Measurements from ENCODE around the gene USF1. TPM values are rescaled to one million over a fixed set of nuclear protein-coding genes. Genes with fewer than 3 reads are reported as not detected.

The USF1 gene
- total RNA-seq, 1 donor from 2014 or later, result 158 TPM

DNA sequence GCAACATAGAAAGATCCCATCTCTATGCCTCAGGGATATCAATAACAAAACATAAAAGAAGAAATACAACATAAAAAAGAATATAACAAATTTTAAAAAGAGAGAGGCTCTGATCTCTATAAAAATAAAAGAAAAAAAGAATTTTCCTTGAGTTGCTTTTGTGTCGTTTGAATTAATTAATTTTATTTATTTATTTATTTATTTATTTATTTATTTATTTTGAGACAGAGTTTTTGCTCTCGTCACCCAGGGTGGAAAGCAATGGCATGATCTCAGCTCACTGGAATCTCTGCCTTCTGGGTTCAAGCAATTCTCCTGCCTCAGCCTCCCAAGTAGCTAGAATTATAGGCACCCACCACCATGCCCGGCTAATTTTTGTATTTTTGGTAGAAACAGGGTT, 33.4 kb downstream of the USF1 start:
- H3K4me3 Mint-ChIP-seq (ENCODE audit: unreplicated experiment), result no peak overlapping the region
- peaks cover 2% of the 10 kb centered on the region for H3K27me3 Mint-ChIP-seq (ENCODE audit: unreplicated experiment)
- DNase-seq, result no peak
- H3K9me3 Mint-ChIP-seq (ENCODE audit: unreplicated experiment), result no peaks in the 10 kb centered on the region
- no peak overlapping the region for H3K27ac Mint-ChIP-seq (ENCODE audit: unreplicated experiment)
- TF ChIP-seq, protein P1, sequence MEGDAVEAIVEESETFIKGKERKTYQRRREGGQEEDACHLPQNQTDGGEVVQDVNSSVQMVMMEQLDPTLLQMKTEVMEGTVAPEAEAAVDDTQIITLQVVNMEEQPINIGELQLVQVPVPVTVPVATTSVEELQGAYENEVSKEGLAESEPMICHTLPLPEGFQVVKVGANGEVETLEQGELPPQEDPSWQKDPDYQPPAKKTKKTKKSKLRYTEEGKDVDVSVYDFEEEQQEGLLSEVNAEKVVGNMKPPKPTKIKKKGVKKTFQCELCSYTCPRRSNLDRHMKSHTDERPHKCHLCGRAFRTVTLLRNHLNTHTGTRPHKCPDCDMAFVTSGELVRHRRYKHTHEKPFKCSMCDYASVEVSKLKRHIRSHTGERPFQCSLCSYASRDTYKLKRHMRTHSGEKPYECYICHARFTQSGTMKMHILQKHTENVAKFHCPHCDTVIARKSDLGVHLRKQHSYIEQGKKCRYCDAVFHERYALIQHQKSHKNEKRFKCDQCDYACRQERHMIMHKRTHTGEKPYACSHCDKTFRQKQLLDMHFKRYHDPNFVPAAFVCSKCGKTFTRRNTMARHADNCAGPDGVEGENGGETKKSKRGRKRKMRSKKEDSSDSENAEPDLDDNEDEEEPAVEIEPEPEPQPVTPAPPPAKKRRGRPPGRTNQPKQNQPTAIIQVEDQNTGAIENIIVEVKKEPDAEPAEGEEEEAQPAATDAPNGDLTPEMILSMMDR (IDR thresholded peaks at IDR 0.05; ENCODE audit: partially characterized antibody, unreplicated experiment), result no peak
- peaks cover 11% of the 10 kb centered on the region for H3K4me1 Mint-ChIP-seq (ENCODE audit: low read depth, unreplicated experiment)
- no peaks in the 10 kb centered on the region for H3K36me3 Mint-ChIP-seq (ENCODE audit: unreplicated experiment)

DNA sequence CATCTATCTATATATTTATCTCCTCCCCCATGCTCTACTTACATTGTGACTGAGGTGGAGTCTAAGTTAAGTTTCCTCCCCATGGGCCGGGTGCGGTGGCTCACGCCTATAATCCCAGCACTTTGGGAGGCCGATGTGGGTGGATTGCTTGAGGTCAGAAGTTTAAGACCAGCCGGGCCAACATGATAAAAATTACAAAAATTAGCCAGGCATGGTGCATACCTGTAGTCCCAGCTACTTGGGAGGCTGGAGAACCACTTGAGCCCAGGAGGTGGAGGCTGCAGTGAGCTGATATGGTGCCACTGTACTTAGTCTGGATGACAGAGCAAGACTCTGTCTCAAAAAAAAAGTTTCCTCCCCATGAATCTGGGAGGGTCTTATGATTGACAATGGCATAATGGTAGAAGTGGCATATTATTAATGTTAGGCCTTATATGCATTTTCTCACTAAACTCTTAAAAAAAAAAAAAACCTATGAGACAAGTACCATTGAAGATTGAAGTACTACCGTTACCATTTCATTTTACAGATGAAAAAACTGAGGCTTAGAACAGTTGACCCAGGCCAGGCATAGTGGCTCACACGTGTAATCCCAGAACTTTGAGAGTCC, 36.1 kb downstream of the USF1 start:
- Mint-ChIP-seq H3K4me1 (ENCODE audit: low read depth, unreplicated experiment) (peaks cover 9% of the 10 kb centered on the region), H3K27me3 (ENCODE audit: unreplicated experiment) (peaks cover 2% of the 10 kb centered on the region), H3K27ac (ENCODE audit: unreplicated experiment) (no peak overlapping the region), H3K4me3 (ENCODE audit: unreplicated experiment) (no peak overlapping the region), H3K36me3 (ENCODE audit: unreplicated experiment) (no peaks in the 10 kb centered on the region), H3K9me3 (ENCODE audit: unreplicated experiment) (no peaks in the 10 kb centered on the region)
- TF ChIP-seq, protein P1 (IDR thresholded peaks at IDR 0.05; ENCODE audit: partially characterized antibody, unreplicated experiment), result no peak
- no peak for DNase-seq

DNA sequence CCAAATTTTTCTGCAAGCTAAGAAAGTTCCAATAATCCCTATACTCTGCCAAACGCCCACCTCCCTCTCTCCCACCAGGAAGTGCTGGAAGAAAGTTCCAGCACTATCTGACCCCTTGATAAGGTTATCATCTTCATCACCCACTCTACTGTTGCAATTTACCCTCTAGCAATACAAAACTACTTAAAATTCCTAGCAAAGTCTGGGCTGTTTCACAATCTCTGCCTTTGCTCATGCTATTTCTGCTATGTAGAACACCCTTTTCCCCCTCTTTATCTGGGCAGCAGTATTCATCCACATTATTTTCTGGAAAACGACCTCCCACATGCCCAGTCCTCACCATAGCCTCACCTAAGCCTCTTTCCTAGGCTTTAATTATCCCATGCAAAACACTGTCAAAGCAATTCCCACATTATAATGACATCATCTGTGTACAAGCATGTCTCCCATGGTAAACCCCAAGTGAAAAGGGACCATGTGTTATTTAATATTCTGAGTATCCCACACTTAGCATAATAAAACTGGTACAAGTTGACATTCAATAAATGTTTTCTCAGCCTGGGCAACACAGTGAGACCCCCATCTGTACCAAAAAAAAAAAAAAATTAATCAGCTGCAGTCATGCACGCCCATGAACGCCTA, 36.8 kb downstream of the USF1 start:
- no peaks in the 10 kb centered on the region for H3K9me3 Mint-ChIP-seq (ENCODE audit: unreplicated experiment)
- no peak overlapping the region for H3K27ac Mint-ChIP-seq (ENCODE audit: unreplicated experiment)
- no peak for DNase-seq
- no peaks in the 10 kb centered on the region for H3K36me3 Mint-ChIP-seq (ENCODE audit: unreplicated experiment)
- TF ChIP-seq, protein P1 (IDR thresholded peaks at IDR 0.05; ENCODE audit: partially characterized antibody, unreplicated experiment), result no peak
- H3K4me3 Mint-ChIP-seq (ENCODE audit: unreplicated experiment), result no peak overlapping the region
- peaks cover 2% of the 10 kb centered on the region for H3K27me3 Mint-ChIP-seq (ENCODE audit: unreplicated experiment)
- H3K4me1 Mint-ChIP-seq (ENCODE audit: low read depth, unreplicated experiment), result peaks cover 7% of the 10 kb centered on the region

DNA sequence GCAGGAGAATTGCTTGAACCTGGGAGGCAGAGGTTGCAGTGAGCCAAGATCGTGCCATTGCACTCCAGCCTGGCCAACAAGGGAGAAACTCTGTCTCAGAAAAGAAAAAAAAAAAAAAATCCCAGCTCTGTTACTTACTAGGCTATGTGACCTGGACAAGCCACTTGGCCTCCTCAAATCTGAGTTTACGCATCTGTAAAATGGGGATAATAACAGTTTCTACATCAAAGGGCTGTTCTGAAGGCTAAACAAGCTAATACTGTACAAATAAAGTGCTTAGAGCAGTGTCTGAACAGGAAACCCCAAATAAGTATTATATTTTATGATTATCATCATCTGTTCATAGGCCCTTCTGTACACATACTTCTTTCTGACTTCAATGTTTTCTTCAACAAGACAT, 38.4 kb downstream of the USF1 start:
- Mint-ChIP-seq H3K9me3 (ENCODE audit: unreplicated experiment) (no peaks in the 10 kb centered on the region), H3K4me1 (ENCODE audit: low read depth, unreplicated experiment) (no peaks in the 10 kb centered on the region), H3K4me3 (ENCODE audit: unreplicated experiment) (no peak overlapping the region), H3K27ac (ENCODE audit: unreplicated experiment) (no peak overlapping the region), H3K36me3 (ENCODE audit: unreplicated experiment) (no peaks in the 10 kb centered on the region), H3K27me3 (ENCODE audit: unreplicated experiment) (no peaks in the 10 kb centered on the region)
- TF ChIP-seq, protein P1 (IDR thresholded peaks at IDR 0.05; ENCODE audit: partially characterized antibody, unreplicated experiment), result no peak
- DNase-seq, result no peak

DNA sequence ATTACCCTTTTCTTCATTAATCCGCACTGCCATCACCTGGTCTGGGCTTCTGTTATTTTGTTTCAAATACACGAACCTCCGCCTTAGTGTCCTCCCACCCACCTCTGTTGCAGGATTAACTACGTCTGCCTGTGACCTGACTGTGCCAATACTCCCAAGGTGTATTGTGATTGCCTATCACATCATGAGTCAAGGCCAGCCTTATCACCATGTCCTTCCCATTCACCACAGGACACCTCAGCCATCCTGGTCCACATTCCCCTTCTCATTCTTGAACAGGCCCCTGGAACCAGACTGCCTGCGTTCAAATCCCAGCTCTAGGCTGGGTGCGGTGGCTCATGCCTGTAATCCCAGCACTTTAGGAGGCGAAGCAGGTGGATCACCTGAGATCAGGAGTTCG, 39.2 kb downstream of the USF1 start:
- H3K9me3 Mint-ChIP-seq (ENCODE audit: unreplicated experiment), result no peaks in the 10 kb centered on the region
- H3K27me3 Mint-ChIP-seq (ENCODE audit: unreplicated experiment), result no peaks in the 10 kb centered on the region
- TF ChIP-seq, protein P1 (IDR thresholded peaks at IDR 0.05; ENCODE audit: partially characterized antibody, unreplicated experiment), result no peak
- DNase-seq, result no peak
- no peak overlapping the region for H3K4me3 Mint-ChIP-seq (ENCODE audit: unreplicated experiment)
- H3K36me3 Mint-ChIP-seq (ENCODE audit: unreplicated experiment), result no peaks in the 10 kb centered on the region
- H3K4me1 Mint-ChIP-seq (ENCODE audit: low read depth, unreplicated experiment), result no peaks in the 10 kb centered on the region
- H3K27ac Mint-ChIP-seq (ENCODE audit: unreplicated experiment), result no peak overlapping the region

All from glutamatergic neuron (in vitro differentiated cells).